SK-N-MC (cell line): ENCODE data around the gene GLOD4.

ENCODE experiments used
- EZH2 ChIP-seq: fragments of 200-600 bp; sonication (generic); IDR thresholded peaks from one replicate; pipeline ENCODE4 v1.6.1; 2017; ENCODE audit warnings: antibody characterized with exemption
- POLR2AphosphoS5 ChIP-seq: IDR thresholded peaks from 2 replicates; pipeline ENCODE4 v1.6.1; 2012; ENCODE audit warnings: mild to moderate bottlenecking, low read depth, low read length, borderline replicate concordance

- TF ChIP-seq POLR2AphosphoS5 (no peak), EZH2 (no peak)
Measured at GRCh38 chr17:802901-803881, 21.1 kb upstream of the GLOD4 start.
